ENCODE results near the gene FRYL. TPM values are rescaled to one million over a fixed set of nuclear protein-coding genes. Genes with fewer than 3 reads are reported as not detected.

FRYL gene
- total RNA-seq, 1 experiment from 2014 or later = 53.9 TPM

GRCh38 chr4:48681856-48682255 lies 98.2 kb downstream of the FRYL start:
- no peaks in the 10 kb centered on the region for H3K36me3 ChIP-seq (ENCODE audit: low read depth)
- 0 out of 2 replicates have a peak, but pooled peaks cover 9% of the 10 kb centered on the region for H3K79me2 ChIP-seq (ENCODE audit: low read depth)
- H4K20me1 ChIP-seq (ENCODE audit: insufficient read depth) = no peaks in the 10 kb centered on the region
- no peaks in the 10 kb centered on the region for H3K4me1 ChIP-seq (replicated peaks; ENCODE audit: insufficient read depth)
- H3K9me3 ChIP-seq (ENCODE audit: insufficient read depth, low read depth) = no peaks in the 10 kb centered on the region
- ChIA-PET CTCF (interaction anchor here (0.5 kb wide), 1 partner anchor 263 kb away, joined by 7 read pairs; no protein-coding TSS in a partner anchor), POLR2A (ENCODE audit: unreplicated experiment) (no interaction called here)
- no peaks in the 10 kb centered on the region for H3K27me3 ChIP-seq (ENCODE audit: insufficient read depth, low read depth)
- H3K4me2 ChIP-seq = no peak overlapping the region
- H3K9me2 ChIP-seq (ENCODE audit: insufficient read depth) = no peaks in the 10 kb centered on the region
- H2AFZ ChIP-seq = no peak overlapping the region
- TF ChIP-seq CTCF (conservative IDR thresholded peaks at IDR 0.05) = peak; percentile 53; the same call in 1 of the 2 replicates
- no peak for TF ChIP-seq EZH2 (IDR thresholded peaks at IDR 0.05; ENCODE audit: low read depth)
- no TSS peak for BruUV-seq (replicated peaks)
- H3K27ac ChIP-seq = no peak overlapping the region
- intact Hi-C loops (cut with micrococcal nuclease; ENCODE audit: unreplicated experiment) = loop anchor here (1.0 to 5.0 kb wide), 3 partner anchors 46 to 104 kb away; no protein-coding TSS in a partner anchor
- no peak overlapping the region for H3K4me3 ChIP-seq
- peaks cover 3% of the 10 kb centered on the region for H3F3A ChIP-seq (ENCODE audit: insufficient read depth, low read depth)
- DNase-seq = peak in 1 of 2 experiments; percentile 47

GRCh38 chr4:48680848-48681568 lies 99.1 kb downstream of the FRYL start:
- Histone ChIP-seq H3K4me2 (no peak overlapping the region), H4K20me1 (ENCODE audit: insufficient read depth) (no peaks in the 10 kb centered on the region), H3K36me3 (ENCODE audit: low read depth) (no peaks in the 10 kb centered on the region), H3K9me2 (ENCODE audit: insufficient read depth) (no peaks in the 10 kb centered on the region), H3K79me2 (ENCODE audit: low read depth) (0 out of 2 replicates have a peak, but pooled peaks cover 9% of the 10 kb centered on the region), H3F3A (ENCODE audit: insufficient read depth, low read depth) (peaks cover 3% of the 10 kb centered on the region), H3K4me3 (no peak overlapping the region), H3K27ac (no peak overlapping the region), H3K9me3 (ENCODE audit: insufficient read depth, low read depth) (no peaks in the 10 kb centered on the region), H3K4me1 (replicated peaks; ENCODE audit: insufficient read depth) (no peaks in the 10 kb centered on the region), H3K27me3 (ENCODE audit: insufficient read depth, low read depth) (no peaks in the 10 kb centered on the region), H2AFZ (no peak overlapping the region)
- no peak for TF ChIP-seq EZH2 (IDR thresholded peaks at IDR 0.05; ENCODE audit: low read depth)
- TF ChIP-seq CTCF (conservative IDR thresholded peaks at IDR 0.05) = no peak
- ChIA-PET CTCF (interaction anchor here (0.5 kb wide), 1 partner anchor 264 kb away, joined by 7 read pairs; no protein-coding TSS in a partner anchor), POLR2A (ENCODE audit: unreplicated experiment) (no interaction called here)
- TSS peak; percentile 9 for BruUV-seq (replicated peaks)
- no peak for DNase-seq
- intact Hi-C loops (cut with micrococcal nuclease; ENCODE audit: unreplicated experiment) = loop anchor here (1.0 to 5.0 kb wide), 2 partner anchors 47 to 96 kb away; no protein-coding TSS in a partner anchor

- POLR2A ChIA-PET (ENCODE audit: unreplicated experiment) = no interaction called here
These were observed 106.5 kb downstream of the FRYL start for GRCh38 chr4:48673537-48673936.

More at GRCh38 chr4:48673537-48673936, 106.5 kb downstream of the FRYL start:
- Histone ChIP-seq H3F3A (ENCODE audit: insufficient read depth, low read depth) (peaks cover 5% of the 10 kb centered on the region), H3K4me2 (no peak overlapping the region), H3K36me3 (ENCODE audit: low read depth) (no peaks in the 10 kb centered on the region), H3K79me2 (ENCODE audit: low read depth) (0 out of 2 replicates have a peak, but pooled peaks cover 4% of the 10 kb centered on the region), H3K9me2 (ENCODE audit: insufficient read depth) (no peaks in the 10 kb centered on the region), H4K20me1 (ENCODE audit: insufficient read depth) (no peaks in the 10 kb centered on the region), H3K27ac (no peak overlapping the region), H3K27me3 (ENCODE audit: insufficient read depth, low read depth) (no peaks in the 10 kb centered on the region), H3K4me3 (no peak overlapping the region), H2AFZ (no peak overlapping the region), H3K9me3 (ENCODE audit: insufficient read depth, low read depth) (no peaks in the 10 kb centered on the region), H3K4me1 (replicated peaks; ENCODE audit: insufficient read depth) (no peaks in the 10 kb centered on the region; the same call in 1 of the 2 replicates)
- DNase-seq = no peak
- CTCF ChIA-PET = no interaction called here
- TF ChIP-seq EZH2 (IDR thresholded peaks at IDR 0.05; ENCODE audit: low read depth) (no peak), CTCF (conservative IDR thresholded peaks at IDR 0.05) (no peak)
- BruUV-seq (replicated peaks) = no TSS peak
- intact Hi-C loops (cut with micrococcal nuclease; ENCODE audit: unreplicated experiment) = no loop called here

Data from PC-9 (cell line).